Mesothelial cell of epicardium (in vitro differentiated cells): ENCODE results near the gene ATP9A. TPM values are rescaled to one million over a fixed set of nuclear protein-coding genes. Genes with fewer than 3 reads are reported as not detected.
"Not testable (repeated sequence)": the region's sequence is repeated elsewhere in the genome, so short reads cannot be mapped to it uniquely, and the experiment has no call there.

Source experiments
- DNase-seq, 2 experiments: peaks; one replicate each; pipeline ENCODE4 v3.0.0; 2021; ENCODE audit warnings: low spot score in 2 of 2; ENCODE audit not compliant: unreplicated experiment in 2 of 2
- H3K27ac Mint-ChIP-seq: 2 replicates; pipeline ENCODE4 v1.8.0; 2021; ENCODE audit warnings: mixed read lengths
- H3K27me3 Mint-ChIP-seq: 2 replicates; pipeline ENCODE4 v1.8.0; 2021; ENCODE audit warnings: low read depth, mixed read lengths
- H3K36me3 Mint-ChIP-seq: 2 replicates; pipeline ENCODE4 v1.8.0; 2021; ENCODE audit warnings: mixed read lengths
- H3K4me1 Mint-ChIP-seq: 2 replicates; pipeline ENCODE4 v1.8.0; 2021; ENCODE audit warnings: mixed read lengths
- H3K4me3 Mint-ChIP-seq: 2 replicates; pipeline ENCODE4 v1.8.0; 2021; ENCODE audit warnings: mild to moderate bottlenecking, moderate library complexity, mixed read lengths
- H3K9me3 Mint-ChIP-seq: 2 replicates; pipeline ENCODE4 v1.8.0; 2021; ENCODE audit warnings: mixed read lengths
- CTCF ChIP-seq: fragments of 200-600 bp; sonication (generic); IDR thresholded peaks from one replicate; pipeline ENCODE4 v1.5.0; 2021; ENCODE audit warnings: antibody characterized with exemption; ENCODE audit not compliant: unreplicated experiment
- total RNA-seq: library from RNA; stranded (reverse); gene quantifications from 3 replicates; pipeline ENCODE4 v1.2.1, GENCODE V29; 2021

ATP9A gene
- total RNA-seq, 1 donor from 2014 or later, result 80.0 TPM

- DNase-seq, result no peak
- H3K27me3 Mint-ChIP-seq, result no peaks in the 10 kb centered on the region
- no peak overlapping the region for H3K4me3 Mint-ChIP-seq
- H3K36me3 Mint-ChIP-seq, result peaks cover 32% of the 10 kb centered on the region
- TF ChIP-seq CTCF, result no peak
- no peaks in the 10 kb centered on the region for H3K9me3 Mint-ChIP-seq
- H3K27ac Mint-ChIP-seq, result no peak overlapping the region
- peaks cover 10% of the 10 kb centered on the region for H3K4me1 Mint-ChIP-seq
Measured at GRCh38 chr20:51653226-51653625, 115.0 kb downstream of the ATP9A start.

- TF ChIP-seq CTCF, result no peak
- H3K4me3 Mint-ChIP-seq, result no peak overlapping the region
- peaks cover 10% of the 10 kb centered on the region for H3K4me1 Mint-ChIP-seq
- peaks cover 36% of the 10 kb centered on the region for H3K36me3 Mint-ChIP-seq
- no peaks in the 10 kb centered on the region for H3K27me3 Mint-ChIP-seq
- H3K27ac Mint-ChIP-seq, result peak overlapping the region; percentile 72
- no peaks in the 10 kb centered on the region for H3K9me3 Mint-ChIP-seq
- no peak for DNase-seq
Measured at GRCh38 chr20:51651921-51652549, 116.2 kb downstream of the ATP9A start.

- H3K9me3 Mint-ChIP-seq, result no peaks in the 10 kb centered on the region
- no peak for DNase-seq
- no peaks in the 10 kb centered on the region for H3K27me3 Mint-ChIP-seq
- peaks cover 13% of the 10 kb centered on the region for H3K4me1 Mint-ChIP-seq
- H3K36me3 Mint-ChIP-seq, result peaks cover 29% of the 10 kb centered on the region
- TF ChIP-seq CTCF, result no peak
- peak overlapping the region; percentile 30 for H3K27ac Mint-ChIP-seq
- no peak overlapping the region for H3K4me3 Mint-ChIP-seq
Measured at GRCh38 chr20:51650685-51651134, 117.5 kb downstream of the ATP9A start.

GRCh38 chr20:51648571-51648947 lies 119.6 kb downstream of the ATP9A start:
- peaks cover 14% of the 10 kb centered on the region for H3K36me3 Mint-ChIP-seq
- H3K4me3 Mint-ChIP-seq, result no peak overlapping the region
- no peak for TF ChIP-seq CTCF
- H3K9me3 Mint-ChIP-seq, result no peaks in the 10 kb centered on the region
- H3K4me1 Mint-ChIP-seq, result peaks cover 15% of the 10 kb centered on the region
- H3K27ac Mint-ChIP-seq, result no peak overlapping the region
- DNase-seq, result no peak
- H3K27me3 Mint-ChIP-seq, result no peaks in the 10 kb centered on the region

GRCh38 chr20:51647674-51648570 lies 120.3 kb downstream of the ATP9A start:
- no peak for TF ChIP-seq CTCF
- Mint-ChIP-seq H3K4me1 (peaks cover 11% of the 10 kb centered on the region), H3K4me3 (no peak overlapping the region), H3K27me3 (no peaks in the 10 kb centered on the region), H3K36me3 (peaks cover 14% of the 10 kb centered on the region), H3K27ac (no peak overlapping the region), H3K9me3 (no peaks in the 10 kb centered on the region)
- DNase-seq, result no peak

- not testable (repeated sequence) for H3K4me3 Mint-ChIP-seq, DNase-seq, H3K9me3 Mint-ChIP-seq, H3K27me3 Mint-ChIP-seq, H3K4me1 Mint-ChIP-seq
- Mint-ChIP-seq H3K36me3 (peaks cover 15% of the 10 kb centered on the region), H3K27ac (peak overlapping the region; percentile 88)
Measured at GRCh38 chr20:51643810-51644209, 124.4 kb downstream of the ATP9A start.
